ENCODE measurements around the gene GALNT9.

DNA sequence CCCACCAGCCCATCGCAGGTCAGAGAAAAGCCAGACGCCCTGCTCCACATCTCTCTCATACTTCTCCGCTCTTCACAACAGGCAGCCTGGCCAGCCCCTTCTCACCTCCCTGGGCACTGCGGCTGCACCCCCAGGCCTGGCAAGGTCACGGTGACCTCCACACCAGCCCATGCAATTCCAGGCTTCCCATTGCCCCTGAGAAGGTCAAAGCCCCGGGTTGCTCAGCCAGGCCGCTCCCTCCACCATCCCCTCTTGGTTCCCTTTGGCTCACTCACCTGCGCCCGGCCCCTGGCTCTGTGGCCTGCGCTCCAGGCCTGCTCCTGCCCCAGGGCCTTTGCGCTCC is 55.4 kb downstream of the GALNT9 start:
- TF ChIP-seq, protein P1, sequence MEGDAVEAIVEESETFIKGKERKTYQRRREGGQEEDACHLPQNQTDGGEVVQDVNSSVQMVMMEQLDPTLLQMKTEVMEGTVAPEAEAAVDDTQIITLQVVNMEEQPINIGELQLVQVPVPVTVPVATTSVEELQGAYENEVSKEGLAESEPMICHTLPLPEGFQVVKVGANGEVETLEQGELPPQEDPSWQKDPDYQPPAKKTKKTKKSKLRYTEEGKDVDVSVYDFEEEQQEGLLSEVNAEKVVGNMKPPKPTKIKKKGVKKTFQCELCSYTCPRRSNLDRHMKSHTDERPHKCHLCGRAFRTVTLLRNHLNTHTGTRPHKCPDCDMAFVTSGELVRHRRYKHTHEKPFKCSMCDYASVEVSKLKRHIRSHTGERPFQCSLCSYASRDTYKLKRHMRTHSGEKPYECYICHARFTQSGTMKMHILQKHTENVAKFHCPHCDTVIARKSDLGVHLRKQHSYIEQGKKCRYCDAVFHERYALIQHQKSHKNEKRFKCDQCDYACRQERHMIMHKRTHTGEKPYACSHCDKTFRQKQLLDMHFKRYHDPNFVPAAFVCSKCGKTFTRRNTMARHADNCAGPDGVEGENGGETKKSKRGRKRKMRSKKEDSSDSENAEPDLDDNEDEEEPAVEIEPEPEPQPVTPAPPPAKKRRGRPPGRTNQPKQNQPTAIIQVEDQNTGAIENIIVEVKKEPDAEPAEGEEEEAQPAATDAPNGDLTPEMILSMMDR (conservative IDR thresholded peaks at IDR 0.05; ENCODE audit: low read depth, low read length) = no peak
- no peak for TF ChIP-seq EZH2 (IDR thresholded peaks at IDR 0.05; ENCODE audit: low read length, unreplicated experiment)
